ENCODE results near the gene RDH8.

DNA sequence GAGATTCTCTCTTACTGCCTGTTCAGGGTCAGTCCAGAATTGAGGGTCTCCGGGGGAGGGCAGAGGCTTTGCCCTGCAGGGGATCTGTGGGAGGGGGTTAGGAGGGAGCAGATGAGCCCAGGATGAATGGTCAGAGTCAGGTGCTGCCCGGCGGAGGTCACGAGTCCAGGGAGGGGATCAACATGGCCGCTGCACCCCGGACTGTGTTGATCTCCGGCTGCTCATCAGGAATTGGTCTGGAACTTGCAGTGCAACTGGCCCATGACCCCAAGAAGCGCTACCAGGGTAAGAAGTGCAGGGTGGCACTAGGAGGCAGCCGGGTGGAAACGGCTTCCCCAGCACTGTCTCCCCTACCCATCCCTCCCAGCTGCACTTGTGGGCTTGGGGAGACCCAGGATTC is at the start of gene RDH8:
- TF ChIP-seq, protein P1, sequence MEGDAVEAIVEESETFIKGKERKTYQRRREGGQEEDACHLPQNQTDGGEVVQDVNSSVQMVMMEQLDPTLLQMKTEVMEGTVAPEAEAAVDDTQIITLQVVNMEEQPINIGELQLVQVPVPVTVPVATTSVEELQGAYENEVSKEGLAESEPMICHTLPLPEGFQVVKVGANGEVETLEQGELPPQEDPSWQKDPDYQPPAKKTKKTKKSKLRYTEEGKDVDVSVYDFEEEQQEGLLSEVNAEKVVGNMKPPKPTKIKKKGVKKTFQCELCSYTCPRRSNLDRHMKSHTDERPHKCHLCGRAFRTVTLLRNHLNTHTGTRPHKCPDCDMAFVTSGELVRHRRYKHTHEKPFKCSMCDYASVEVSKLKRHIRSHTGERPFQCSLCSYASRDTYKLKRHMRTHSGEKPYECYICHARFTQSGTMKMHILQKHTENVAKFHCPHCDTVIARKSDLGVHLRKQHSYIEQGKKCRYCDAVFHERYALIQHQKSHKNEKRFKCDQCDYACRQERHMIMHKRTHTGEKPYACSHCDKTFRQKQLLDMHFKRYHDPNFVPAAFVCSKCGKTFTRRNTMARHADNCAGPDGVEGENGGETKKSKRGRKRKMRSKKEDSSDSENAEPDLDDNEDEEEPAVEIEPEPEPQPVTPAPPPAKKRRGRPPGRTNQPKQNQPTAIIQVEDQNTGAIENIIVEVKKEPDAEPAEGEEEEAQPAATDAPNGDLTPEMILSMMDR (IDR thresholded peaks at IDR 0.05), result no peak
- TF ChIP-seq, protein P2, sequence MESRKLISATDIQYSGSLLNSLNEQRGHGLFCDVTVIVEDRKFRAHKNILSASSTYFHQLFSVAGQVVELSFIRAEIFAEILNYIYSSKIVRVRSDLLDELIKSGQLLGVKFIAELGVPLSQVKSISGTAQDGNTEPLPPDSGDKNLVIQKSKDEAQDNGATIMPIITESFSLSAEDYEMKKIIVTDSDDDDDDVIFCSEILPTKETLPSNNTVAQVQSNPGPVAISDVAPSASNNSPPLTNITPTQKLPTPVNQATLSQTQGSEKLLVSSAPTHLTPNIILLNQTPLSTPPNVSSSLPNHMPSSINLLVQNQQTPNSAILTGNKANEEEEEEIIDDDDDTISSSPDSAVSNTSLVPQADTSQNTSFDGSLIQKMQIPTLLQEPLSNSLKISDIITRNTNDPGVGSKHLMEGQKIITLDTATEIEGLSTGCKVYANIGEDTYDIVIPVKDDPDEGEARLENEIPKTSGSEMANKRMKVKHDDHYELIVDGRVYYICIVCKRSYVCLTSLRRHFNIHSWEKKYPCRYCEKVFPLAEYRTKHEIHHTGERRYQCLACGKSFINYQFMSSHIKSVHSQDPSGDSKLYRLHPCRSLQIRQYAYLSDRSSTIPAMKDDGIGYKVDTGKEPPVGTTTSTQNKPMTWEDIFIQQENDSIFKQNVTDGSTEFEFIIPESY (IDR thresholded peaks at IDR 0.05; ENCODE audit: borderline replicate concordance, low read depth), result no peak
- TF ChIP-seq FOXJ3 (CRISPR knock-in tag; IDR thresholded peaks at IDR 0.05), result no peak
- no peak for TF ChIP-seq MXI1 (IDR thresholded peaks at IDR 0.05; ENCODE audit: low read depth, low read length)
- no peak for TF ChIP-seq EP300 (IDR thresholded peaks at IDR 0.05; ENCODE audit: borderline replicate concordance in 1 of 2, low read depth in 1 of 2, low read length in 1 of 2)
- TF ChIP-seq, protein P3, sequence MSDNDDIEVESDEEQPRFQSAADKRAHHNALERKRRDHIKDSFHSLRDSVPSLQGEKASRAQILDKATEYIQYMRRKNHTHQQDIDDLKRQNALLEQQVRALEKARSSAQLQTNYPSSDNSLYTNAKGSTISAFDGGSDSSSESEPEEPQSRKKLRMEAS (IDR thresholded peaks at IDR 0.05; ENCODE audit: low read depth), result no peak
- TF ChIP-seq EZH2phosphoT487 (IDR thresholded peaks at IDR 0.05; ENCODE audit: borderline replicate concordance, low read depth), result no peak
- TF ChIP-seq RCOR1 (IDR thresholded peaks at IDR 0.05; ENCODE audit: low read length), result no peak
- TF ChIP-seq POLR2AphosphoS5 (IDR thresholded peaks at IDR 0.05; ENCODE audit: low read depth, low read length), result no peak
- no peak for TF ChIP-seq RFX5 (IDR thresholded peaks at IDR 0.05; ENCODE audit: low read length)
- TF ChIP-seq, protein P4, sequence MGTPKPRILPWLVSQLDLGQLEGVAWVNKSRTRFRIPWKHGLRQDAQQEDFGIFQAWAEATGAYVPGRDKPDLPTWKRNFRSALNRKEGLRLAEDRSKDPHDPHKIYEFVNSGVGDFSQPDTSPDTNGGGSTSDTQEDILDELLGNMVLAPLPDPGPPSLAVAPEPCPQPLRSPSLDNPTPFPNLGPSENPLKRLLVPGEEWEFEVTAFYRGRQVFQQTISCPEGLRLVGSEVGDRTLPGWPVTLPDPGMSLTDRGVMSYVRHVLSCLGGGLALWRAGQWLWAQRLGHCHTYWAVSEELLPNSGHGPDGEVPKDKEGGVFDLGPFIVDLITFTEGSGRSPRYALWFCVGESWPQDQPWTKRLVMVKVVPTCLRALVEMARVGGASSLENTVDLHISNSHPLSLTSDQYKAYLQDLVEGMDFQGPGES (IDR thresholded peaks at IDR 0.05; ENCODE audit: low read depth, low read length), result no peak

All from SK-N-SH (cell line).